ENCODE results near the gene NFKB2.

NFKB2 gene

DNA sequence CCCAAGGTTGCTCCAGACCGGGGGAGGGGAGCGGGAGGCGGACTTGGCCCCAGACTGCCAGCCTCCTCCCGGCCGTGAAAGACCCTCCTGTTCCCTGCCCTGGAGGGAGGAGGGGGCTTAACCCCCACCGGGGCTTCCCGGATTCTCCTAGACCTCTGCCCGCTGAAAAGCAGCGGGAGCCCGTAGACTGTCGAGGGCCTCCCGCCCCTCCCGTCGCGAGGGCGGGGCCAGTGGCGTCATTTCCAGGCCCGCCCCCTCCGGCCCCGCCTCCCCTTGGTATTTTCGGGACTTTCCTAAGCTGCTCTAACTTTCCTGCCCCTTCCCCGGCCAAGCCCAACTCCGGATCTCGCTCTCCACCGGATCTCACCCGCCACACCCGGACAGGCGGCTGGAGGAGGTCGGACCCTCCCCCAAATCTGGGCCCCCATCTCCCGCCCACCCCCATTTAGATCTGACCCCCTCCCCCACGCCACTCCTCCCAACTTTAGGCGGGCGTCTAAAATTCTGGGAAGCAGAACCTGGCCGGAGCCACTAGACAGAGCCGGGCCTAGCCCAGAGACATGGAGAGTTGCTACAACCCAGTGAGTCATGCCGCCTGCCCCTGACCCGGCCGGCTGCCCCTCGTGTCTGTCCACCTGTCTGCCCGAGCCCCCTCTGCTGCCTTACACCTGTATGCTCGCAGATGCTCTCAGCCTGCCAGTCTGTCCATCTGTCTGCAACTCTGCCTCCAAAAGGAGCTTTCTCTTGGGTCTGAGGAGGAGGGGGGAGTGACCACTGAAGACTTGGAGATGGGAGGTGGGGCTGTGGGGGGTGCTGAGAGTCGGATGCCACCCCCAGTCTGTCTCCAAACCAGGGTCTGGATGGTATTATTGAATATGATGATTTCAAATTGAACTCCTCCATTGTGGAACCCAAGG, at the start of gene NFKB2:
Gene NFKB2, plus strand, starts transcription at position 306 of the 917 bp plus-strand sequence. Its CDS starts 255 bp downstream, at position 561.
- peak; percentile 92 for DNase-seq

- peak; percentile 19 for DNase-seq
Observed at GRCh38 chr10:102347236-102347828, 48.2 kb upstream of the NFKB2 start.

GRCh38 chr10:102352066-102352715, 43.3 kb upstream of the NFKB2 start:
- DNase-seq = peak; percentile 76

DNA sequence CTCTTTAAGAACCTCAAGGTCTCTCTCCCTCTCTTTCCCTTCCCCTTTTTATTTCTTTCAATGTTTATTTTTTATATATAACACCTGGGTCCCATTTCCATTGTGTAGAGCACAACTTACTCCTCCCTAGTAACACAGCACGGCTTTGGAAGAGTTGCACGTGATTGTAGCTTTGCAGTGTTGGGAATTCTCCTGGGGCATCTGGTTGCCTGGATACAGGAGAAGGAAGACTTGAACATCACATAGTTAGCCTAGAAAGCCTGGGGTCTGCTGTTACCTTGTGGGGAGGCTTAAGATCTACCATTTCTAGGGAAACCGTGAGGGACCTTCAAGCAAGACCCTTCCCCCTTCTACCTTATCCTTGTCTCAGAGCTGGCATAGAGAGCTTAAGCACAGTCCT, 41.1 kb upstream of the NFKB2 start:
- no peak for DNase-seq

- DNase-seq = no peak
Observed at GRCh38 chr10:102358712-102359382, 36.7 kb upstream of the NFKB2 start.

DNA sequence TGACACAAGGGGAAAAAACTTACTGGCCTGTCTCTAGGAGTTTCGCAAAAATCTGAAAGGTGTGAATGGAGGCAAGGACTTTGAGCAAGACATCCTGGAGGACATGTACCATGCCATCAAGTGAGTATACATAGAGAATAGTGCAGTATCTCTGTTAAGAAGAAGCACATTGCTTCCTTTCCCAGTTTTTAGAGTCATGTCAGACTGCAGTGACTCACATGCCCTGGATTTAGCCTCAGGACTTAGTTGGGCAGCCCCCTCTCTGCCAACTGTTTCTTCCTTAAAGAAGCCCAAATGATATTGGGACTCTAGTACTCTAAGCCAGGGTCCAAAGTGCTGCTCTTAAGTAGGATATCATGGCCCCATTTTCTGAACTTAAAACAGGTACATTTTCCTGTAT, 28.1 kb upstream of the NFKB2 start:
- no peak for DNase-seq

- DNase-seq = no peak
Observed at GRCh38 chr10:102368077-102368476, 27.4 kb upstream of the NFKB2 start.

DNA sequence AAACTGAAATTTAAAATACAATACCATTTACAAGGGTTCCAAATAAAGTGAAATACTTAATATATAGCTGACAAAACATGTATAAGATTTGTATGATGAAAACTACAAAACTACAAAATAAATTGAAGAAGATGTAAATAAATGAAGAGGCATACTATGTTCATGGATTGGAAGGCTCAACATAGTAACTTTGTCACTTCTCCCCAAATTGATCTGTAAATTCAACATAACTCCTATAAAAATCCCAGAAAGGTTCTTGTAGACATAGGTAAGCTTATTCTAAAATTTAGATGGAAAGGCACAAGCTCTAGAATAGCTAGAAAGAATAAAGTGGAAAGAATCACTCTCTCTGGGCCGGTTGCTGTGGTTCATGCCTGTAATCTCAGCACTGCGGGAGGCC, 24.2 kb upstream of the NFKB2 start:
- DNase-seq = no peak

DNA sequence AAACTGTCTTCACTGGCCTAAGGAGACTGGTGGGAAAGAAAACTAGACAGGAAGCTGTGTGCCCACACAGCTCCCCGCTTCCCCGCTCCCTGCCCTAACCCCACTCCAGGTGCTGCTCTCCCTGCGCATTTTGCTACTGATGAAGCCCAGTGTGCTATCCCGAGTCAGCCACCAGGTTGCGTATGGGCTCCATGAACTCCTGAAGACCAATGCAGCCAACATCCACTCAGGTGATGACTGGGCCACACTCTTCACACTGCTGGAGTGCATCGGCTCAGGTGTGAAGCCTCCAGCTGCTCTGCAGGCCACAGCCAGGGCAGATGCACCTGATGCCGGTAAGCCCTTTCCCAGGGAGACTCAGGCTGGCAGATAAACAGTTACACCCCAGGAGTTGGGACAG, 20.3 kb upstream of the NFKB2 start:
- DNase-seq = no peak

GRCh38 chr10:102375867-102376266, 19.6 kb upstream of the NFKB2 start:
- no peak for DNase-seq

DNA sequence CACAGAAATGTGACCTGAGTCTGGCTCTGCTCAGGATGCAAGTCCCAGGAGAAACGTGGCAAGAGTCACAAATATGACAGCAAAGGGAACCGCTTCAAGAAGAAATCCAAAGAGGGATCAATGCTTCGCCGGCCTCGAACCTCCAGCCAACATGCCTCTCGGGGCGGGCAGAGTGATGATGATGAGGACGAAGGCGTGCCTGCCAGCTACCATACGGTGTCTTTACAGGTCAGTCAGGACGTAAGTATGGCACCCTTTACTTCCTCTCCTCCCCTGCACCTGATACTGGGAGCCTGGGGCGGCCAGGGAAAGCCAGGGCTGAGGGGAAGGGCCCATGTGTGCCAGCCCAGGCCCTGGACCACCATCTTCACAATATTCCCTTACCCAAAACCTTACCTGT, 18.6 kb upstream of the NFKB2 start:
- no peak for DNase-seq

DNA sequence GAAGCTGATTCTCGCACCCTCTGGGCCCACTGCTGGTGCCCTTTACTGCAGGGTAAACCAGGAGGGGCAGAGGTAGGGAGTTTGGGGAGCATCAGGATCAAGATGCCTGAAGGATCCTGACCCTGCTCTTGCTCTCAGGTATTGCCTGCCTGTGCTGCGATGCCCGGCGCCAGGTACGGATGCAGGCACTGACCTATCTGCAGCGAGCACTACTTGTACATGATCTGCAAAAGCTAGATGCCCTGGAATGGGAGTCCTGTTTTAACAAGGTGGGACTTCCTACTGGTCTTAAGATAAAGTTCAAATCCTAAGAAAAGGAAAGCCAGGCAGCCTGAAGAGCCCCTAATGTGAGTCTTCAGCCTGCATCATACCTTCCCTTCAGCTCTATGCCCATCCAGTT, 16.1 kb upstream of the NFKB2 start:
- no peak for DNase-seq

DNA sequence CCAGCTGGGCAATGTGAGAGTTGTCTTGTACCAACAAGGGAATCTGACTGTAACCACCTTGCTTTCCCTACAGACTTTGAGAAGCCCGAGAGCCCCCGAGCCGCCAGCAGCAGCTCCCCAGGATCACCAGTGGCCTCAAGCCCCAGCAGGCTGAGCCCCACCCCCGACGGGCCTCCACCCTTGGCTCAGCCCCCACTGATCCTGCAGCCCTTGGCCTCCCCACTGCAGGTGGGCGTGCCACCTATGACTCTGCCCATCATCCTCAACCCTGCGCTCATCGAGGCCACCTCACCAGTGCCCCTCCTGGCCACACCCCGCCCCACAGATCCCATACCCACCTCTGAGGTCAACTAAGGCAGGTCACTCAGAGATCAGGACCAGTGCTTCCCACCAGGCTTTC, 13.5 kb upstream of the NFKB2 start:
- DNase-seq = no peak

DNA sequence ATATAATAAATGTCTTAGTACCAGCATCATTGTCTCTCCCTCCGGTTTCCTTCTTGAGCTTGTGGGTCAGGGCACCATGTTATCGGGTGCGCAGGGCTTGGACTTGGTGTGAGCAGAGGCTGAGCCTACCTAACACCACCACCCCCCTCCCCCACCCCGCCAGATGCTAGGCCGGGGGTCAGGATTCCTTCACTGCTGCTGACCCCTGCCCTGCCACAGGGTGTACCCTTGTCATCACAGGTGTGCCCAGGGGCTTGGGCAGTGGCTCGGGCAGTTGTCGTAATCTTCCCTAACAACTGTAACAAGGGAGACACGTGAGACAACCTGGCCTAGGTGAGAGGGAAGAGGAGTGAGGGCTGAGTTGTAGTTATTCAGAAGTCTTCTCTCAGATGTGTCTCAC, 12.6 kb upstream of the NFKB2 start:
- DNase-seq = no peak

- DNase-seq = peak; percentile 36
Observed at GRCh38 chr10:102384053-102384452, 11.5 kb upstream of the NFKB2 start.

DNA sequence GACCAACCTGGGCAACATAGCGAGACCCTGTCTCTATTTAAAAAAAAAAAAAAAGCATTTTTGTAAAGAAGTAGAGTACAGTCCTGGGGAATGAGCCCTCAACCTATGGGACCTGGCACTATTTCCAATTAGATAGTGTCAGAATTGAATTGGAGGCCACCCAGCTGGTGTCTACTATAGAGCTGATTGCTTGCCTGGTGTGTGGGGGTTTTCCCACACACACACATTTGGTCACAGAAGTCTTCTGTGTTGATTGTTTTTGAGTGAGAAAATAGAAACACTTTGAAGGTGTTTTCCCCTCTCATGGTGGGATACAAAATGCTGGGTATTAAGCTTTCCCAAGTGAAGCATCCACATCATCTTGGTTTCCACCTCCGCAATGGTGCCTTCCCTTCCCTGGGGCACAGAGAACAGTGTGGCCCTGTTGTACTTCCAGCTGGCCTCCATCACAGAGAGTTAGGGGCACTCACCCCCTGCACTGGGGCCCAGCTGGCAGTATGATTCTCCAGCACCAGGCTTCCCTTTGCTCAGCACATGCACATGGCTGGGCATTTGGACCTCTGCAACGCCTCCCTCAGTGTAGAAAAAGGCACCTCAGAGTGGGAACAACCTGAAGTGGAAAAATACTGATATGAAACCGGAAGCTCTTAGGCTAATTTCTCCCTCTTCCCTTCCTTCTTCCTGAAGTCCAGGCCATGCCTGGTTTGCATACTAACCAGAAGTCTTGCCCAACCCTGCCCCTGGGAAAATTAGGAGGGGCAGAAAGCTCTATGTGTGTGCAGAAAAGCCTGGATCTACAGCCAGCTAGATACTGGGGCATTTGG, 10.7 kb upstream of the NFKB2 start:
- no peak for DNase-seq

DNA sequence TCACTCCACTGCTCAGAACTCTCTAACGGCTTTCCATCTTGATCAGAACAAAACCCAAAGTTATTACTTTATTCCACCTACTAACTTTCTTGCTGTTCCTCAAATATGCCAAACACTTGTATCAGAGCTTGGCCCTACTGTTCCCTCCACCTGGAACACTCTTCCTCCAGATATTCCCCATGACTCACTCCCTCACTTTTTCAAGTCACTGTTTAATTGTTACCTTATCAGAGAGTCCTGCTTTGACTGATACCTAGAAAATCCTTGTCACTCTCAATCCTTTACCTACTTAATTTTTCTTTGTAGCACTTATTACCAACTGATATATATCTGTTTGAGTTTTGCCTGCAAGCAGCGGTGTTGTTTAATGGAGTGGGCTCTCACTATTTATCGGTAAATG, 5.6 kb upstream of the NFKB2 start:
- DNase-seq = no peak

GRCh38 chr10:102392306-102392705, 3.2 kb upstream of the NFKB2 start:
- DNase-seq = no peak

DNA sequence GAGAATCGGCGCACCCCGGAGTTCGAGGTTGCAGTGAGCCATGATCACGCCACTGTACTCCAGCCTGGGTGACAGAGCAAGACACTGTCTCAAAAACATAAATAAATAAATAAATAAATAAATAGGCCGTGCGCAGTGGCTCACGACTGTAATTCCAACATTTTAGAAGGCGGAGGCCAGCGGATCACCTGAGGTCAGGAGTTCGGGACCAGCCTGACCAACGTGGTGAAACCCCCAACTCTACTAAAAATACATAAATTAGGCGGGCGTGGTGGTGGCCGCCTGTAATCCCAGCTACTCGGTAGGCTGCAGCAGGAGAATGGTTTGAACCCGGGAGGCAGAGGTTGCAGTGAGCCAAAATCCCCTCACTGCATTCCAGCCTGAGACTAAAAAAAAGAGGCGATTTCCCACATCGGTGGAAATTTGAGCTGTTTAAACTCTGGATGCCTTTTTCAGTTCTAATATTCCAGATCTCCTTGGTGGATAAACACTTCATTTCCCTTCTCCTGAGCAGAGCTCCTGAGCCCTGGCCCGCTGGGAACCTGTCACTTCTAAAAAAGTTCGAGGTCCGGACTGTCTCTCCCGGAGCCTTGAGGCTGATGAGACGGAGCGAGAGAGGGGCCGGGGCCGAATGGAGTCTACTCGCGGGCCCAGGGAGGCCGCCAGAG, 2.0 kb upstream of the NFKB2 start:
- no peak for DNase-seq

DNA sequence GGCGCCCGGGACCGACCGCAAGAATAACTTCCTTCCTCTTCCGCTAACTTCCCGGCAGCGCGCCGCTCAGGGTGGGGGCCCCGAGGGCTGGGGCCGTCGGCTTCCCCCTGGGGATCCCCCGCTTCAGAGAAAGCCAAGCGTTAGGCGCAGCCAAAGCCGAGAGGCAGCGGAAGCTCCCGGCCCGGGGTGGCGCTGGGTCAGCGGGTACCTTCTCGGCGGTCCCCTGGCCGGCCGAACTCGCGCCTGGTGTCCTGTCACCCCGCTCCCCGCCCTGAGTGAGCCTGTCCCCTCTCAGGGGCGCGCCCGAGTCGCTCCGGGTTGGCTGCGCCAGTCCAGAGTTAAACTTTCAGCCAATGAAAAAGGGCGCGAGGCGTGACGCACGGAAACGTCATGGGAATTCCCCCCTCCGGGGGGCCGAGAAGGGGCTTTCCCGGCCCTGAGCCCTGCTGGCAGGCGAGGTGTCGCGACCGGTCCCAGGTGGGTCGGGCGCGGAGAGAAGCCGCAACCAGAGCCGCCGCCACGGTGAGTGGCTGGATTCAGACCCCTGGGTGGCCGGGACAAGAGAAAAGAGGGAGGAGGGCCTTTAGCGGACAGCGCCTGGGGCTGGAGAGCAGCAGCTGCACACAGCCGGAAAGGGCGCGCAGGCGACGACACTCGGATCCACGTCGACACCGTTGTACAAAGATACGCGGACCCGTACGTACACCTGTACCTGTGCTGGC, 1.3 kb upstream of the NFKB2 start:
- peak; percentile 98 for DNase-seq

GRCh38 chr10:102394801-102395399, 605 bp upstream of the NFKB2 start:
- peak; percentile 69 for DNase-seq
